ENCODE measurements around the gene SYNGR1.
"Not testable (repeated sequence)": the region's sequence is repeated elsewhere in the genome, so short reads cannot be mapped to it uniquely, and the experiment has no call there.

DNA sequence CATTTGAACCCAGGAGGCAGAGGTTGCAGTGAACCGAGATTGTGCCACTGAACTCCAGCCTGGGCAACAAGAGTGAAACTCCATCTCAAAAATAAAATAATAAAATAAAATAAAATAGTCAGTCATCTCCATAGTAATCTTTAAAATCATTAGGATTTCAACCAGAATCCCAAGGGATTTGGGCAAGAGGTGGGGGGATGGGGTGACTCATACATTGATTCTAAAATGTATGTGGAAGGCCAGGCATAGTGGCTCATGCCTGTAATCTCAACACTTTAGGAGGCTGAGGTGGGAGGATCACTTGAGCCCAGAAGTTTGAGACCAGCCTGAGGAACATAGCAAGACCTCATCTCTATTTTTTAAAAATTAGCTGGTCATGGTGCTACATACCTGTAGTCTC, 19.2 kb upstream of the SYNGR1 start:
- TF ChIP-seq, protein P1, sequence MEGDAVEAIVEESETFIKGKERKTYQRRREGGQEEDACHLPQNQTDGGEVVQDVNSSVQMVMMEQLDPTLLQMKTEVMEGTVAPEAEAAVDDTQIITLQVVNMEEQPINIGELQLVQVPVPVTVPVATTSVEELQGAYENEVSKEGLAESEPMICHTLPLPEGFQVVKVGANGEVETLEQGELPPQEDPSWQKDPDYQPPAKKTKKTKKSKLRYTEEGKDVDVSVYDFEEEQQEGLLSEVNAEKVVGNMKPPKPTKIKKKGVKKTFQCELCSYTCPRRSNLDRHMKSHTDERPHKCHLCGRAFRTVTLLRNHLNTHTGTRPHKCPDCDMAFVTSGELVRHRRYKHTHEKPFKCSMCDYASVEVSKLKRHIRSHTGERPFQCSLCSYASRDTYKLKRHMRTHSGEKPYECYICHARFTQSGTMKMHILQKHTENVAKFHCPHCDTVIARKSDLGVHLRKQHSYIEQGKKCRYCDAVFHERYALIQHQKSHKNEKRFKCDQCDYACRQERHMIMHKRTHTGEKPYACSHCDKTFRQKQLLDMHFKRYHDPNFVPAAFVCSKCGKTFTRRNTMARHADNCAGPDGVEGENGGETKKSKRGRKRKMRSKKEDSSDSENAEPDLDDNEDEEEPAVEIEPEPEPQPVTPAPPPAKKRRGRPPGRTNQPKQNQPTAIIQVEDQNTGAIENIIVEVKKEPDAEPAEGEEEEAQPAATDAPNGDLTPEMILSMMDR (IDR thresholded peaks at IDR 0.05): not testable (repeated sequence)
- TF ChIP-seq, protein P2, sequence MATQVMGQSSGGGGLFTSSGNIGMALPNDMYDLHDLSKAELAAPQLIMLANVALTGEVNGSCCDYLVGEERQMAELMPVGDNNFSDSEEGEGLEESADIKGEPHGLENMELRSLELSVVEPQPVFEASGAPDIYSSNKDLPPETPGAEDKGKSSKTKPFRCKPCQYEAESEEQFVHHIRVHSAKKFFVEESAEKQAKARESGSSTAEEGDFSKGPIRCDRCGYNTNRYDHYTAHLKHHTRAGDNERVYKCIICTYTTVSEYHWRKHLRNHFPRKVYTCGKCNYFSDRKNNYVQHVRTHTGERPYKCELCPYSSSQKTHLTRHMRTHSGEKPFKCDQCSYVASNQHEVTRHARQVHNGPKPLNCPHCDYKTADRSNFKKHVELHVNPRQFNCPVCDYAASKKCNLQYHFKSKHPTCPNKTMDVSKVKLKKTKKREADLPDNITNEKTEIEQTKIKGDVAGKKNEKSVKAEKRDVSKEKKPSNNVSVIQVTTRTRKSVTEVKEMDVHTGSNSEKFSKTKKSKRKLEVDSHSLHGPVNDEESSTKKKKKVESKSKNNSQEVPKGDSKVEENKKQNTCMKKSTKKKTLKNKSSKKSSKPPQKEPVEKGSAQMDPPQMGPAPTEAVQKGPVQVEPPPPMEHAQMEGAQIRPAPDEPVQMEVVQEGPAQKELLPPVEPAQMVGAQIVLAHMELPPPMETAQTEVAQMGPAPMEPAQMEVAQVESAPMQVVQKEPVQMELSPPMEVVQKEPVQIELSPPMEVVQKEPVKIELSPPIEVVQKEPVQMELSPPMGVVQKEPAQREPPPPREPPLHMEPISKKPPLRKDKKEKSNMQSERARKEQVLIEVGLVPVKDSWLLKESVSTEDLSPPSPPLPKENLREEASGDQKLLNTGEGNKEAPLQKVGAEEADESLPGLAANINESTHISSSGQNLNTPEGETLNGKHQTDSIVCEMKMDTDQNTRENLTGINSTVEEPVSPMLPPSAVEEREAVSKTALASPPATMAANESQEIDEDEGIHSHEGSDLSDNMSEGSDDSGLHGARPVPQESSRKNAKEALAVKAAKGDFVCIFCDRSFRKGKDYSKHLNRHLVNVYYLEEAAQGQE (IDR thresholded peaks at IDR 0.05): not testable (repeated sequence)

Data from A549 (cell line).